ENCODE data around the gene TRIM63. TPM values are rescaled to one million over a fixed set of nuclear protein-coding genes. Genes with fewer than 3 reads are reported as not detected.

The TRIM63 gene
- total and polyA plus RNA-seq, 7 donors = 74.2 to 2,937 (median 541) TPM

GRCh38 chr1:26027716-26028489 lies 39.5 kb downstream of the TRIM63 start:
- intact Hi-C loops (cut with DNase I) = no loop called here
- Histone ChIP-seq H3K36me3 (ENCODE audit: insufficient read depth in 1 of 2, low read depth in 1 of 2) (no peaks in the 10 kb centered on the region), H3K27ac (no peak overlapping the region), H3K4me1 (peaks cover 11% of the 10 kb centered on the region), H3K9me3 (no peaks in the 10 kb centered on the region), H3K4me3 (no peak overlapping the region), H3K27me3 (ENCODE audit: insufficient read depth in 3 of 3, low read length in 2 of 3) (no peaks in the 10 kb centered on the region)
- TF ChIP-seq, protein P1, sequence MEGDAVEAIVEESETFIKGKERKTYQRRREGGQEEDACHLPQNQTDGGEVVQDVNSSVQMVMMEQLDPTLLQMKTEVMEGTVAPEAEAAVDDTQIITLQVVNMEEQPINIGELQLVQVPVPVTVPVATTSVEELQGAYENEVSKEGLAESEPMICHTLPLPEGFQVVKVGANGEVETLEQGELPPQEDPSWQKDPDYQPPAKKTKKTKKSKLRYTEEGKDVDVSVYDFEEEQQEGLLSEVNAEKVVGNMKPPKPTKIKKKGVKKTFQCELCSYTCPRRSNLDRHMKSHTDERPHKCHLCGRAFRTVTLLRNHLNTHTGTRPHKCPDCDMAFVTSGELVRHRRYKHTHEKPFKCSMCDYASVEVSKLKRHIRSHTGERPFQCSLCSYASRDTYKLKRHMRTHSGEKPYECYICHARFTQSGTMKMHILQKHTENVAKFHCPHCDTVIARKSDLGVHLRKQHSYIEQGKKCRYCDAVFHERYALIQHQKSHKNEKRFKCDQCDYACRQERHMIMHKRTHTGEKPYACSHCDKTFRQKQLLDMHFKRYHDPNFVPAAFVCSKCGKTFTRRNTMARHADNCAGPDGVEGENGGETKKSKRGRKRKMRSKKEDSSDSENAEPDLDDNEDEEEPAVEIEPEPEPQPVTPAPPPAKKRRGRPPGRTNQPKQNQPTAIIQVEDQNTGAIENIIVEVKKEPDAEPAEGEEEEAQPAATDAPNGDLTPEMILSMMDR (IDR thresholded peaks at IDR 0.05) = no peak
- DNase-seq (no peak), ATAC-seq (no peak)
- WGBS, 3 donors = 28 to 42% (median 38%) methylated on average over 3 of the region's 3 CpGs

DNA sequence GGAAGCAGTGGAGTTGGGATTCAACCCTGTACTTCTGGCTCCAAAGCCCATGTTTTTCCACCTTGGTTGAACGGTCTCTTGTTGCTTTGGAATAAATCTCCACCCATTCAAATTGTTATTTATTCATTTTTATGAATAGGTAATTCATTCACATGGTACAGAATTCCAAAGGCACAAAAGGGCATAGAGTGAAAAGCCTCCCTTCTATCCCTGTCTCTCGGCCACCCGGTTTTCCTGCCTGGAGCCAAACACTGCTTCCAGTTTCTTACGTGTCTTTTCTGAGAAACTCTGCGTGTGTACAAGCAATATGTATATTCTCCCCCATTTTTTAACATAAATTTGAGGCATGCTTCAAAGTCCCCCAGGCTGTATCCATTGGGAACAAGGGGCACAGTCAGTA lies 41.9 kb downstream of the TRIM63 start:
- peak overlapping the region; percentile 36 for H3K27ac ChIP-seq
- 52 to 60% (median 52%) methylated on average over 5 of the region's 5 CpGs for WGBS, 3 donors
- no peaks in the 10 kb centered on the region for H3K9me3 ChIP-seq
- TF ChIP-seq, protein P1 (IDR thresholded peaks at IDR 0.05) = no peak
- H3K27me3 ChIP-seq (ENCODE audit: insufficient read depth in 3 of 3, low read length in 2 of 3) = no peaks in the 10 kb centered on the region
- no peak overlapping the region for H3K4me3 ChIP-seq
- intact Hi-C loops (cut with DNase I) = no loop called here
- no peaks in the 10 kb centered on the region for H3K36me3 ChIP-seq (ENCODE audit: insufficient read depth in 1 of 2, low read depth in 1 of 2)
- H3K4me1 ChIP-seq = peaks cover 26% of the 10 kb centered on the region
- ATAC-seq = no peak
- DNase-seq = no peak

GRCh38 chr1:26025060-26025459 lies 42.4 kb downstream of the TRIM63 start:
- intact Hi-C loops (cut with DNase I) = no loop called here
- H3K4me1 ChIP-seq = peaks cover 26% of the 10 kb centered on the region
- ATAC-seq = no peak
- H3K36me3 ChIP-seq (ENCODE audit: insufficient read depth in 1 of 2, low read depth in 1 of 2) = no peaks in the 10 kb centered on the region
- H3K9me3 ChIP-seq = no peaks in the 10 kb centered on the region
- 58 to 72% (median 61%) methylated on average over 5 of the region's 5 CpGs for WGBS, 3 donors
- no peak for DNase-seq
- H3K27ac ChIP-seq = peak overlapping the region; percentile 36
- H3K4me3 ChIP-seq = no peak overlapping the region
- no peaks in the 10 kb centered on the region for H3K27me3 ChIP-seq (ENCODE audit: insufficient read depth in 3 of 3, low read length in 2 of 3)
- TF ChIP-seq, protein P1 (IDR thresholded peaks at IDR 0.05) = no peak

DNA sequence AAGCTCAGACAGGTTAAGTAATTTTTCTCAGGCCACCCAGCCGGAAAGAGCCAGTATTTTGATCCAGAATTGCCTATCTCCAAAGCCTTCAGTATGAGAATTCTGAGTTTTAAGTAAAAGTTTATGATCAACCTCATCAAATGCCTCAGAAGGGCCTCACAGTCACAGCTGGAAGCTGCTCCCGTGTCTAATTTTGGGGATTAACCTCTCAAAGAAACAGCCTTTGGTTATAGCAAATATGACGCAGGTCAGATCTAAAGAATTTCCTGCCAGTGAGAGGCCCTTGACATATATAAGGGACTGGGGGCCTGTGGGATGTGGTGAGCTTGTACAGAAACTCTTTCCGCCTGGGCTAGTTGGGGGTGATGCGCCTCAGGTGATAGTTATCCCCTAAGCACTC lies 43.6 kb downstream of the TRIM63 start:
- DNase-seq = no peak
- Histone ChIP-seq H3K9me3 (no peaks in the 10 kb centered on the region), H3K27ac (peak overlapping the region; percentile 36), H3K4me1 (peaks cover 26% of the 10 kb centered on the region), H3K27me3 (ENCODE audit: insufficient read depth in 3 of 3, low read length in 2 of 3) (no peaks in the 10 kb centered on the region), H3K36me3 (ENCODE audit: insufficient read depth in 1 of 2, low read depth in 1 of 2) (no peaks in the 10 kb centered on the region), H3K4me3 (no peak overlapping the region)
- no peak for ATAC-seq
- TF ChIP-seq, protein P1 (IDR thresholded peaks at IDR 0.05) = no peak
- WGBS, 3 donors = 67 to 74% (median 71%) methylated on average over 5 of the region's 5 CpGs
- intact Hi-C loops (cut with DNase I) = no loop called here

- ATAC-seq = peak in 2 of 4 donors; percentile 2 to 16
- intact Hi-C loops (cut with DNase I) = no loop called here
- Histone ChIP-seq H3K27ac (peak overlapping the region; percentile 73), H3K9me3 (no peaks in the 10 kb centered on the region), H3K27me3 (ENCODE audit: insufficient read depth in 3 of 3, low read length in 2 of 3) (no peaks in the 10 kb centered on the region), H3K4me1 (peaks cover 30% of the 10 kb centered on the region), H3K4me3 (peak overlapping the region; percentile 9), H3K36me3 (ENCODE audit: insufficient read depth in 1 of 2, low read depth in 1 of 2) (no peaks in the 10 kb centered on the region)
- TF ChIP-seq, protein P1 (IDR thresholded peaks at IDR 0.05) = no peak
- no peak for DNase-seq
- 46 to 55% (median 48%) methylated on average over 13 of the region's 13 CpGs for WGBS, 3 donors
Measured at GRCh38 chr1:26023009-26023408, 44.4 kb downstream of the TRIM63 start.

Measured in psoas muscle (tissue), 8 donors.